ENCODE results near the gene IL19. TPM values are rescaled to one million over a fixed set of nuclear protein-coding genes. Genes with fewer than 3 reads are reported as not detected.
A peak's percentile ranks its signal among the peaks of the same experiment; 100 is the strongest.

The IL19 gene
- total and polyA plus RNA-seq, 2 of the 13 experiments (the other 11 are each of a cell fraction or from before 2014, with no cell fraction given), result not detected

GRCh38 chr1:206725109-206725963, 45.2 kb upstream of the IL19 start:
- ATAC-seq, result peak; percentile 53
- Histone ChIP-seq H3K79me2 (ENCODE audit: insufficient read depth, low read length) (peaks cover 14% of the 10 kb centered on the region), H3K4me2 (ENCODE audit: low read depth, low read length) (no peak overlapping the region), H4K20me1 (ENCODE audit: insufficient read depth, low read length) (peaks cover 35% of the 10 kb centered on the region), H3K27me3 (ENCODE audit: control insufficient read depth in 1 of 2, insufficient read depth in 2 of 2, low read length in 2 of 2) (no peaks in the 10 kb centered on the region), H3K4me1 (ENCODE audit: insufficient read depth, low read length) (peaks cover 23% of the 10 kb centered on the region), H3K27ac (ENCODE audit: extremely low read length, insufficient read depth, low read length) (no peak overlapping the region), H2AFZ (ENCODE audit: low read length) (no peak overlapping the region), H3K9me3 (ENCODE audit: low read length) (no peaks in the 10 kb centered on the region), H3K4me3 (replicated peaks in 1 of 3; ENCODE audit: insufficient read depth in 1 of 3, low read depth in 2 of 3, low read length in 3 of 3) (no peak overlapping the region), H3K9ac (ENCODE audit: insufficient read depth, low read depth, low read length) (no peak overlapping the region), H3K36me3 (replicated peaks in 1 of 2; ENCODE audit: control insufficient read depth in 1 of 2, insufficient read depth in 2 of 2, low read length in 2 of 2) (peaks cover 12 to 19% of the 10 kb centered on the region in 2 experiments; a peak in 4 of 5 replicates)
- in situ Hi-C loops (cut with HindIII; ENCODE audit: extremely low pct_ligation_motif_present, low pct_unique_long_range_greater_than_20kb) (no loop called here), intact Hi-C loops (cut with micrococcal nuclease; ENCODE audit: unreplicated experiment) (no loop called here)
- no peak for TF ChIP-seq PAXIP1 (CRISPR knock-in tag; conservative IDR thresholded peaks at IDR 0.05)
- peak; percentile 53 for TF ChIP-seq CTCF (CRISPR knock-in tag; IDR thresholded peaks at IDR 0.05)
- no peak for FAIRE-seq
- DNase-seq (ENCODE audit: low spot score), result peak; percentile 18
- BruUV-seq (replicated peaks), result no TSS peak
- CTCF ChIA-PET (ENCODE audit: low intra/inter-chr PET ratio, low total read pairs), result interaction anchor here (1.3 to 1.4 kb wide), 2 partner anchors 187 to 257 kb away, joined by 5 to 8 read pairs; no protein-coding TSS in a partner anchor
- 75% methylated on average over 8 of the region's 9 CpGs for WGBS (ENCODE audit: low lambda C conversion rate)
- POLR2A ChIA-PET, result no interaction called here
